ENCODE results near the gene SPG21. TPM values are rescaled to one million over a fixed set of nuclear protein-coding genes. Genes with fewer than 3 reads are reported as not detected.
"Not testable (repeated sequence)": the region's sequence is repeated elsewhere in the genome, so short reads cannot be mapped to it uniquely, and the experiment has no call there.

Gene SPG21
- total and polyA plus RNA-seq, 5 experiments from 2014 or later = 55.2 to 129 (median 117) TPM

DNA sequence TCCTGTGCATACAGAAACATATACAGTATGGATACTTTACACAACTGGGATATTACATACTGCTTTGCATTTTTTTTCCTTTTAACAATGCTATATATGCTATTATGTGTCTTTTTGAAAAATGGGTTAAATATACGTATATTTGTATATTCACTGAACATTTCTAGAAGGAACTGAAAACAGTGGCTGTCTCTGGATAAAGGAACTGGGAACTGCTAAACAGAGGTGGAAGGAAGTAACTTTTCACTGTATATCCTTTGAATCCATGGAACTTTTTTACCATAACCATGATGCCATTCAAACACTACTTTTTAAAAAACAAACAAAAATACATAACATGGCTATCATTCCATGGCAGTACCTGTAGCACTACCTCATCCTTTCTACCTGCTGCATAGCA, 37.9 kb upstream of the SPG21 start:
- H3K27me3 Mint-ChIP-seq = peaks cover 0 to 4% (median 2%) of the 10 kb centered on the region in 5 donors
- no peaks in the 10 kb centered on the region for H3K9me3 Mint-ChIP-seq
- H3K36me3 Mint-ChIP-seq = peaks cover 6 to 34% (median 17%) of the 10 kb centered on the region in 3 donors
- DNase-seq (no peak), ATAC-seq (no peak)
- peaks cover 12 to 26% (median 22%) of the 10 kb centered on the region in 4 donors for H3K4me1 Mint-ChIP-seq
- H3K4me3 Mint-ChIP-seq = peak overlapping the region; percentile 84 to 99 (median 93)
- POLR2A ChIA-PET = no interaction called here
- peak overlapping the region in 4 of 10 donors; percentile 7 to 84 (median 42) for H3K27ac Mint-ChIP-seq

GRCh38 chr15:65026756-65027155, 37.0 kb upstream of the SPG21 start:
- Mint-ChIP-seq H3K4me1 (peaks cover 12 to 26% (median 22%) of the 10 kb centered on the region in 4 donors), H3K36me3 (peaks cover 6 to 40% (median 17%) of the 10 kb centered on the region in 3 donors), H3K9me3 (no peaks in the 10 kb centered on the region), H3K4me3 (peak overlapping the region in 2 of 10 donors; percentile 3 to 38), H3K27me3 (peaks cover 0 to 2% (median 0%) of the 10 kb centered on the region in 5 donors), H3K27ac (peak overlapping the region in 3 of 10 donors; percentile 5 to 53 (median 31))
- ATAC-seq (no peak), DNase-seq (no peak)
- POLR2A ChIA-PET = no interaction called here

DNA sequence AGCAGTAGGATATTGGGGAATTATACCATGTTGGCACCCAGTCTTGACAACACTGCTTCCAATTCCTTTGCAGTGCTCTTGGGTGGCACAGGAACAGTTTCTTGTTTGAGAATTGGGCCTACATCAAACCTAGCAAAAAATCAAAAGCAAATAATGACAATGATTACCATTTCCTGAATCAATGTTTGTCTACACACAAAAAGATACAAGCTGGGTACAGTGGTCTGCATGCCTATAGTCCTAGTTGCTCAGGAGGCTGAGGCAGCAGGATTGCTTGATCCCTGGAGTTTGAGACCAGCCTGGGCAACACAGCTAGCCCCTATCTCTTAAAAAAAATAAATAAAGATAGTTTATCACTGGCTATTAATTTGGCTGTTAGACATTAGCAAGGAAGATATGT, 31.8 kb upstream of the SPG21 start:
- no peak overlapping the region for H3K4me3 Mint-ChIP-seq
- POLR2A ChIA-PET = no interaction called here
- H3K27ac Mint-ChIP-seq = no peak overlapping the region
- no peaks in the 10 kb centered on the region for H3K27me3 Mint-ChIP-seq
- H3K9me3 Mint-ChIP-seq = no peaks in the 10 kb centered on the region
- H3K4me1 Mint-ChIP-seq = peaks cover 2 to 10% (median 6%) of the 10 kb centered on the region in 4 donors
- peaks cover 10 to 84% (median 42%) of the 10 kb centered on the region in 3 donors for H3K36me3 Mint-ChIP-seq
- no peak for ATAC-seq
- no peak for DNase-seq

- Mint-ChIP-seq H3K27ac (no peak overlapping the region), H3K4me3 (no peak overlapping the region), H3K9me3 (no peaks in the 10 kb centered on the region), H3K36me3 (peaks cover 10 to 82% (median 44%) of the 10 kb centered on the region in 3 donors), H3K27me3 (no peaks in the 10 kb centered on the region), H3K4me1 (peaks cover 0 to 6% (median 4%) of the 10 kb centered on the region in 4 donors)
- no peak for ATAC-seq
- POLR2A ChIA-PET = no interaction called here
- DNase-seq = no peak
Measured at GRCh38 chr15:65020419-65020818, 30.7 kb upstream of the SPG21 start.

DNA sequence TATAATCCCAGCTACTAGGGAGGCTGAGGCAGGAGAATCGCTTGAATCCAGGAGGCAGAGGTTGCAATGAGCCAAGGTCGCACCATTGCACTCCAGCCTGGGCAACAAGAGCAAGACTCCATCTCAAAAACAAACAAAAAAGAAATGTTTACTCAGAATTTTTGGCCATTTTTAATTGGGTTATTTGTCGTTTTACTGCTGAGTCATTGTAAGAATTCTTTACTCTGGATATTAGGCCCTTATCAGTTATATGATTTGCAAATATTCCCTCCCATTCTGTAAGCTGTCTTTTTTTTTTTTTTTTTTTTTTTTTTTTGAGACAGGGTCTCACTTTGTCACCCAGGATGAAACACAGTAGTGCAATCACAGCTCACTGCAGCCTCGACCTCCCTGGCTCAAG, 21.5 kb upstream of the SPG21 start:
- not testable (repeated sequence) for H3K4me1 Mint-ChIP-seq, H3K27ac Mint-ChIP-seq, ATAC-seq, H3K4me3 Mint-ChIP-seq, H3K27me3 Mint-ChIP-seq, DNase-seq
- POLR2A ChIA-PET = interaction anchor here (0.6 to 0.9 kb wide), 2 partner anchors 20 to 57 kb away, joined by 5 to 6 read pairs; no protein-coding TSS in a partner anchor
- H3K36me3 Mint-ChIP-seq = peaks cover 9 to 59% (median 40%) of the 10 kb centered on the region in 3 donors
- peaks cover 0 to 13% (median 4%) of the 10 kb centered on the region in 9 donors for H3K9me3 Mint-ChIP-seq

- no peaks in the 10 kb centered on the region for H3K27me3 Mint-ChIP-seq
- H3K4me1 Mint-ChIP-seq = peaks cover 0 to 6% (median 2%) of the 10 kb centered on the region in 4 donors
- H3K4me3 Mint-ChIP-seq = no peak overlapping the region
- peaks cover 0 to 13% (median 4%) of the 10 kb centered on the region in 9 donors for H3K9me3 Mint-ChIP-seq
- H3K27ac Mint-ChIP-seq = peak overlapping the region in 5 of 10 donors; percentile 4 to 78 (median 14)
- DNase-seq (no peak), ATAC-seq (no peak)
- POLR2A ChIA-PET = no interaction called here
- peaks cover 9 to 60% (median 26%) of the 10 kb centered on the region in 3 donors for H3K36me3 Mint-ChIP-seq
Measured at GRCh38 chr15:65008983-65009382, 19.3 kb upstream of the SPG21 start.

- H3K27me3 Mint-ChIP-seq = no peaks in the 10 kb centered on the region
- ATAC-seq (no peak), DNase-seq (no peak)
- H3K4me3 Mint-ChIP-seq = no peak overlapping the region
- no peak overlapping the region for H3K27ac Mint-ChIP-seq
- H3K36me3 Mint-ChIP-seq = peaks cover 0 to 57% (median 14%) of the 10 kb centered on the region in 3 donors
- no peaks in the 10 kb centered on the region for H3K9me3 Mint-ChIP-seq
- POLR2A ChIA-PET = interaction anchor here (0.7 kb wide), 1 partner anchor 65 kb away, joined by 4 read pairs; no protein-coding TSS in a partner anchor
- H3K4me1 Mint-ChIP-seq = peaks cover 0 to 6% (median 2%) of the 10 kb centered on the region in 4 donors
Measured at GRCh38 chr15:65006876-65007275, 17.2 kb upstream of the SPG21 start.

- peaks cover 0 to 6% (median 2%) of the 10 kb centered on the region in 4 donors for H3K4me1 Mint-ChIP-seq
- ATAC-seq (no peak), DNase-seq (no peak)
- POLR2A ChIA-PET = interaction anchor here (0.6 kb wide), 2 partner anchors 42 to 609 kb away, joined by 4 to 5 read pairs; no protein-coding TSS in a partner anchor
- no peak overlapping the region for H3K4me3 Mint-ChIP-seq
- H3K27ac Mint-ChIP-seq = peak overlapping the region in 1 of 10 donors; percentile 21
- H3K36me3 Mint-ChIP-seq = peaks cover 0 to 53% (median 8%) of the 10 kb centered on the region in 3 donors
- H3K9me3 Mint-ChIP-seq = no peaks in the 10 kb centered on the region
- H3K27me3 Mint-ChIP-seq = no peaks in the 10 kb centered on the region
Measured at GRCh38 chr15:65004993-65005392, 15.3 kb upstream of the SPG21 start.

DNA sequence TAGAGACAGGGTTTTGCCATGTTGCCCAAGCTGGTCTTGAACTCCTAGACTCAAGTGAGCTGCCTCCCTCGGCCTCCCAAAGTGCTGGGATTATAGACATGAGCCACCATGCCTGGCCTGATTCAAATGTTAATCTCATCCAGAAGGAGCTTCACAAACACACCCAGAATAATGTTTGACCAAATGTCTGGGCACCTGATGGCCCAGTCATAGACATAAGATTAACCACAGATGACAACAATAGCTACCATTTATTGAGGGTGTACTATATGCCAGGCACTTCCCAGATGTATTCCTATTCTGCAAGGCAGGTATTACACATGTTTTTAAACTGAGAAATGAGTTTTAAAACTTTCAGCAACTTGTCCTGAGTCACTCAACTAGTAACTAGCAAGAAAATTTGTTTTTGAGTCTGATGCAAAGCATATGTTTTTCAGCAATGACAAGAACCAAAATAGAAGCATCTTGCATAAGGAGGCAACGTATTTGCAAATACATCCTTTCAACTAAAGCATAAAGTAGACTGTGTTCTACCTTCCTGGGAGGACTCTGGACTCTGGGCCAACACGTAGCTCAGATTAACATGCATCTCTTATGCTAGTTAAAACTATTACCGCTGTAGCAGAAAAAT, 8.1 kb upstream of the SPG21 start:
- ATAC-seq (no peak), DNase-seq (no peak)
- Mint-ChIP-seq H3K4me1 (peaks cover 0 to 2% (median 0%) of the 10 kb centered on the region in 4 donors), H3K4me3 (no peak overlapping the region), H3K27ac (no peak overlapping the region), H3K27me3 (no peaks in the 10 kb centered on the region), H3K9me3 (no peaks in the 10 kb centered on the region), H3K36me3 (peaks cover 0 to 11% (median 1%) of the 10 kb centered on the region in 3 donors)
- POLR2A ChIA-PET = interaction anchor here (0.6 kb wide), 1 partner anchor 450 kb away, joined by 4 read pairs; no protein-coding TSS in a partner anchor

DNA sequence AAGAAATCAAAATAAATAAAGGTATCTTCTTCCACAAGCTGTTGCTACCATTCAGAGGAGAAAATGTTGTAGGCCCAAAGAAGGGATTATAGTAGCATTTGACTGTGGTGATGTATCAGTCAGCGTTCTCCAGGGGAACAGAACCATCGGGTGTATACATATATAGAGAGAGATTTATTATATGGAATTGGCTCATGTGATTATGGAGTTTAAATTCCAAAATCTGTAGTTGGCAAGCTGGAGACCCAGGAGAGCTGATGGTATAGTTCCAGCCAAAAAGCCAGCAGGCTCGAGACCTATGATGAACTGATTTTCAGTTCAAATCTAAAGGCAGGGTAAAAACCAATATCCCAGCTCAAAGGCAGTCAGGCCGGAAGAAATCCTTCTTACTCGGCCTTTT, 7.4 kb upstream of the SPG21 start:
- ATAC-seq (no peak), DNase-seq (no peak)
- peaks cover 0 to 5% (median 0%) of the 10 kb centered on the region in 3 donors for H3K36me3 Mint-ChIP-seq
- H3K4me3 Mint-ChIP-seq = no peak overlapping the region
- no peaks in the 10 kb centered on the region for H3K9me3 Mint-ChIP-seq
- POLR2A ChIA-PET = interaction anchor here (0.6 kb wide), 1 partner anchor 451 kb away, joined by 4 read pairs; no protein-coding TSS in a partner anchor
- H3K4me1 Mint-ChIP-seq = peaks cover 0 to 2% (median 0%) of the 10 kb centered on the region in 4 donors
- H3K27me3 Mint-ChIP-seq = no peaks in the 10 kb centered on the region
- no peak overlapping the region for H3K27ac Mint-ChIP-seq

GRCh38 chr15:64993290-64993689, 3.6 kb upstream of the SPG21 start:
- POLR2A ChIA-PET = no interaction called here
- Mint-ChIP-seq H3K9me3 (no peaks in the 10 kb centered on the region), H3K4me1 (peaks cover 8 to 20% (median 19%) of the 10 kb centered on the region in 4 donors), H3K27me3 (no peaks in the 10 kb centered on the region), H3K4me3 (peak overlapping the region in 1 of 10 donors; percentile 12), H3K36me3 (no peaks in the 10 kb centered on the region), H3K27ac (no peak overlapping the region)
- DNase-seq (no peak), ATAC-seq (no peak)

DNA sequence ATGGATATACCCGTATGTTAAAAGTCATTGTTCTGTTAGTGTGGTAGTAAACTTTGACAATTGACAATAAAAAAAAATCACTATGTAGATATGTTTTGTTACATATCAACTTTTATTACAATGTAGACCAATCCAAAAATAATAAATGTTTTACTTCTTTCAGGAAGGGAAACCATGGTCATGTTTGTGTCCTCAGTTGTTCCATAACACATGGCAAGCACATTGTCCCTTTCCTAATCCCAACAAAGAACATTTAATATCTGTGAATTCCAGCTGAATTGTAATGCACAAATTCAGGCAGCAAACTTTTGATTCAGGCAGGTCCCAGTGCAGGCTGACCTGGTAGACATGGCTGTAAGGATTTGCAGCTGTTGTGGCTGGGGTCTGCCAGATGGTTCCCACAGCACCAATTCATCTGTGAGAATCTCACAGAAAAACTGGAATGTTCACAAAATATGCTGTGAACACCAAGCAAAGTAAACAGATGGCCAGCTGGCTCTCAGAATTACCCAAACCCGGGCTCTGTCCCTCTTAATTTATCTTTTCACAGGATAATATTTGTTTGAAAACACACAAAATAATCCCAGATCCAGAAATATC, 1.9 kb upstream of the SPG21 start:
- Mint-ChIP-seq H3K4me1 (peaks cover 13 to 36% (median 34%) of the 10 kb centered on the region in 4 donors), H3K4me3 (peak overlapping the region in 6 of 10 donors; percentile 4 to 71 (median 42)), H3K27me3 (no peaks in the 10 kb centered on the region), H3K9me3 (no peaks in the 10 kb centered on the region), H3K36me3 (no peaks in the 10 kb centered on the region), H3K27ac (peak overlapping the region in 2 of 10 donors; percentile 7 to 10)
- POLR2A ChIA-PET = interaction anchor here (0.7 kb wide), 1 partner anchor 20 kb away, joined by 6 read pairs; no protein-coding TSS in a partner anchor
- ATAC-seq (no peak), DNase-seq (no peak)

GRCh38 chr15:64990168-64990470, 405 bp upstream of the SPG21 start:
- POLR2A ChIA-PET = interaction anchor here (0.6 kb wide), 2 partner anchors 11 to 197 kb away, joined by 3 to 6 read pairs; no protein-coding TSS in a partner anchor

More at GRCh38 chr15:64990168-64990470, 405 bp upstream of the SPG21 start:
- Mint-ChIP-seq H3K36me3 (no peaks in the 10 kb centered on the region), H3K4me3 (peak overlapping the region; percentile 92 to 99 (median 96)), H3K4me1 (peaks cover 14 to 45% (median 42%) of the 10 kb centered on the region in 4 donors), H3K9me3 (no peaks in the 10 kb centered on the region), H3K27me3 (no peaks in the 10 kb centered on the region), H3K27ac (peak overlapping the region; percentile 92 to 99 (median 96))
- ATAC-seq = no peak
- DNase-seq = no peak

All from naive thymus-derived CD8-positive, alpha-beta T cell (primary cell).